HG03175 (cell line): ENCODE results near the gene CCT7.

ENCODE experiments used
- ATAC-seq: cut with Tn5 transposase; IDR thresholded peaks from one replicate; pipeline ENCODE4 v1.9.1; 2021; ENCODE audit warnings: mild to moderate bottlenecking, moderate library complexity; ENCODE audit not compliant: unreplicated experiment

The CCT7 gene

DNA sequence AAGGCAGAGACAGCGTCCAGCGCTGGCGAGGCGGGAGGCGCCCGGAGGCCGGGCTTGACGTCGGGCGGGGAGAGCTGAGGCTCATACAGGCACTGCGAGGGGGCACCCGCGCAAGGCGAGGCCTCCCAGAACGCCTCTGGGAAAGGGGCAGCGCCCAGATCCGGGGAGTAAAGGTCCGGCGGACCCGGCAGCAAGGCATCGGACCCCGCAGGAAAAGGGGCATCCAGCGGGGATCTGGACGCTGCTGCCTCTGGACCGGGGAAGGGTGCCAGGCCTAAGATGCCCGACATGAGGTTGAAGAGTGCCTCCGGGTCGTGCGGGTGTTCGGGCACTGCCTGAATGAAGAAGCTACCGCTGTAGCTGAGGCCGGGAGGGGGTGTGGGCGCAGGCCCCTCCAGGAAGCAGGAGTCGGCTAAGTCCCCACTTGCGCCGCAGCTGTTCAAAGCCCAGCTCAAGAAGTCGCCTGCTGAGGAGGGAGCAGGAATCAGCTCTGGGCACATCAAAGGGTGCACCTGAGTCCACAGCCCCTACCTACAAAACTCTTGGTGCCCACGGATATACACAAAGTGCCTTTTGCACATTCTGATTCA lies 58.3 kb downstream of the CCT7 start:
- ATAC-seq, result no peak

- no peak for ATAC-seq
These were observed 58.9 kb downstream of the CCT7 start for GRCh38 chr2:73292906-73293533.

GRCh38 chr2:73293534-73294171 lies 59.5 kb downstream of the CCT7 start, which contains the start of gene EGR4:
Gene EGR4 (minus strand): TSS chr2:73293548. CDS start chr2:73293317, 231 bp downstream.
- peak; percentile 93 for ATAC-seq

GRCh38 chr2:73294239-73294638 lies 60.1 kb downstream of the CCT7 start:
- no peak for ATAC-seq

- ATAC-seq, result no peak
These were observed 61.8 kb downstream of the CCT7 start for GRCh38 chr2:73295751-73296400.

DNA sequence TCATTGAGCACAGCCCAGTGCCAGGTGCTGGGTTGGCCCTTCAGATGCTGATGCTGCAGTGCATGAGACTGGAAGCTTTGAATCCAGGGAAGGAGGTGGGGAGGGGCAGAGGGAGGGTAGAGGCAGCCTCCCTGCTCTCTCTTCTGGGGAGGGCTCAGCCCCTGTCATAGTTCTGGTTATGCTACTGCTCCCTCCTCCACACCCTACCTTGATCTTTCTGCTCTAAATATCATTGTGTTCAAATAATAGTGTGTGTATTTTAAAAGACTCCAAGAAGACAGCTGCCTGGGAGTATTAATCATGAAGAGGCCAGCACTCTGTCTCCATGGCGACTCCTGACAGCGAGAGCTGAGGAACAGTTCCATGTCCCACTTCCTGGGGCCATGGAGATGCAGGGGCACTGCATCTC lies 63.0 kb downstream of the CCT7 start:
- no peak for ATAC-seq

- ATAC-seq, result no peak
These were observed 63.5 kb downstream of the CCT7 start for GRCh38 chr2:73297586-73297985.

GRCh38 chr2:73300926-73301325 lies 66.8 kb downstream of the CCT7 start:
- ATAC-seq, result no peak

GRCh38 chr2:73301636-73302035 lies 67.5 kb downstream of the CCT7 start:
- ATAC-seq, result no peak
